Parathyroid adenoma (tissue), 2 donors: ENCODE data around the gene CDHR4.

ENCODE experiments used
- H2AFZ ChIP-seq: fragments of 300-600 bp; sonication (generic); one replicate; pipeline ENCODE4 v1.7.0; 2017; ENCODE audit warnings: antibody characterized with exemption, mild to moderate bottlenecking
- H3K27ac ChIP-seq: fragments of 300-600 bp; sonication (generic); one replicate; pipeline ENCODE4 v1.7.0; 2017
- H3K27me3 ChIP-seq: fragments of 300-600 bp; sonication (generic); one replicate; pipeline ENCODE4 v1.7.0; 2017; ENCODE audit warnings: low read length; ENCODE audit not compliant: control insufficient read depth, insufficient read depth
- H3K36me3 ChIP-seq: fragments of 300-600 bp; sonication (generic); one replicate; pipeline ENCODE4 v1.7.0; 2017; ENCODE audit warnings: low read length; ENCODE audit not compliant: control insufficient read depth, insufficient read depth
- H3K4me1 ChIP-seq: fragments of 300-600 bp; sonication (generic); one replicate; pipeline ENCODE4 v1.7.0; 2017; ENCODE audit warnings: control low read depth
- H3K4me2 ChIP-seq: fragments of 300-600 bp; sonication (generic); one replicate; pipeline ENCODE4 v1.7.0; 2017; ENCODE audit warnings: low read length
- H3K4me3 ChIP-seq: fragments of 300-600 bp; sonication (generic); one replicate; pipeline ENCODE4 v1.7.0; 2017; ENCODE audit warnings: low read depth, low read length
- H3K79me2 ChIP-seq: fragments of 300-600 bp; sonication (generic); one replicate; pipeline ENCODE4 v1.7.0; 2017; ENCODE audit warnings: control low read depth
- H3K9ac ChIP-seq: fragments of 300-600 bp; sonication (generic); one replicate; pipeline ENCODE4 v1.7.0; 2017; ENCODE audit warnings: mild to moderate bottlenecking
- H3K9me3 ChIP-seq: fragments of 300-600 bp; sonication (generic); one replicate; pipeline ENCODE4 v1.7.0; 2017; ENCODE audit warnings: low read length; ENCODE audit not compliant: control insufficient read depth
- CTCF ChIP-seq: fragments of 300-600 bp; sonication (generic); IDR thresholded peaks from one replicate; pipeline ENCODE4 v1.7.0; 2017; ENCODE audit warnings: antibody characterized with exemption, mild to moderate bottlenecking
- donor health status: primary hyperparathyroidism.

Gene CDHR4

DNA sequence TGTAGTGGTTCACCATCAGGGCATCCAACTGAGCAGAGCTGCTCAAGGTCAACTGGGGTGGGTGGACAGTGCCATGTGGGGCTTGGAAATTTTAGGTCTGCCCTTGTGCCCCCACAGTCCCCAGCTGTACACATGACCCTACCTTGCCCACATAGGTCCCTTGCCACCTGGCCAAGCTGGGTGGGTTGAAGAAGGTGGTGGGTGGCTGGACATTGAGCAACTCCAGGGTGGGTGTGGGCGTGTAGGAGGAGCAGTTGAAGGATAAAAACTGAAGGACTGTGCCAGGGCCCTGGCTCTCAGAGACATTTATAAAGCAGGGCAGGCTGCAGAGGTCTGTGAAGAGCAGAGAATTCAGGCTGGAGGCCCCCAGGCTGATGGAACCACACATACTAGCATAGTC lies 568 bp downstream of the CDHR4 start:
- no peaks in the 10 kb centered on the region for H3K9me3 ChIP-seq
- peaks cover 2% of the 10 kb centered on the region for H3K4me1 ChIP-seq
- H3K9ac ChIP-seq = no peak overlapping the region
- H3K27me3 ChIP-seq = no peaks in the 10 kb centered on the region
- H3K4me3 ChIP-seq = no peak overlapping the region
- no peaks in the 10 kb centered on the region for H3K36me3 ChIP-seq
- no peak overlapping the region for H3K4me2 ChIP-seq
- TF ChIP-seq CTCF = no peak
- H3K27ac ChIP-seq = no peak overlapping the region
- H3K79me2 ChIP-seq = no peaks in the 10 kb centered on the region
- no peak overlapping the region for H2AFZ ChIP-seq

DNA sequence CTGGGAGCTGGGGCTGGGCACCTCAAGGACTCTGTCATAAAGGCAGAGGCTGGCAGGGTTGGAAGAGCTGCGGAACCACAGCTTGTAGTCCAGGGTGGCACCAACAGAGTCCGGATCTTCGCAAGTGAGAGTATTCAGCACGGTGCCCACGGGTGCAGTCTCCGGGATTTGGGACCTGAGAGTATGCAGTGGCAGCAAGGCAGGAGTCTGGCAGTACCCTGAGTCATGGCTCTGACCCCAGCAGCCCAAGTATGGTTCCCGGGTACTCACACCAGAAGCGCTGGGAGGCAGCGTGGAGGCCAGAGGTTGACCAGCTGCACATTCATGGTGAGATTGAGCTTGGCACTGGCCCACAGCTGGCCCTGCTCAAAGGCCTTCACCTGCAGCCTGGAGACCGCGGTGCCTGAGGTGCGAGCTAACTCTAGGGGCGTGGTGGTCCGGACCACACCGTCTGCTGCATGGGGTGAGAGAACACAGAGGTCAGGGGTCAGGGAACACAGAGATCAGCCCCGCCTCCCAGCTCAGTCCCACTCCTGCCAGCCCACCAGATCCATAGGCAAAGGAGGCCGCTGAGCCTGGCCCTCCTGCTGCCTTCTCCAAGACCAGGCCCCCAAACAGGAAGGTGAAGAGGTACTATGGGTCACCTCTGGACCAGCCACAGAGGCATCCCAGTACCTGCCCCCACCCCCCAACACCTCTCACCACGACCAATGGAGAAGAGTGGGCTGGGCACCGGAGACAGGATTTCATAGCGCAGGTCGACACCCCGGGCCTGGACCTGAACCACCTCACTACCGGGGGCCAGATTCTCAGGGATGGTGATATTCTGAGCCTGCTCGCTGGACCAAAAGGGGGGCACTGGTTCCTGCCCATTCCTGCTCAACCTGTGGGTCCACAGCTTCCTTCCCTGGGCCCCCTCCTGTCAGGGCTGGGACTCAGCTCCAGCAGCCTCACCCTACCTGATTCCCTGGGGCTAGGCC lies 4.5 kb downstream of the CDHR4 start:
- Histone ChIP-seq H3K9ac (no peak overlapping the region), H3K79me2 (no peaks in the 10 kb centered on the region), H3K27me3 (no peaks in the 10 kb centered on the region), H3K4me1 (no peaks in the 10 kb centered on the region), H3K4me2 (no peak overlapping the region), H2AFZ (no peak overlapping the region), H3K4me3 (no peak overlapping the region), H3K27ac (no peak overlapping the region), H3K36me3 (no peaks in the 10 kb centered on the region), H3K9me3 (no peaks in the 10 kb centered on the region)
- TF ChIP-seq CTCF = no peak

GRCh38 chr3:49794431-49794830 lies 5.2 kb downstream of the CDHR4 start:
- H3K79me2 ChIP-seq = no peaks in the 10 kb centered on the region
- no peaks in the 10 kb centered on the region for H3K27me3 ChIP-seq
- no peaks in the 10 kb centered on the region for H3K9me3 ChIP-seq
- H2AFZ ChIP-seq = no peak overlapping the region
- no peak overlapping the region for H3K9ac ChIP-seq
- no peak overlapping the region for H3K4me2 ChIP-seq
- no peak overlapping the region for H3K27ac ChIP-seq
- no peak overlapping the region for H3K4me3 ChIP-seq
- H3K4me1 ChIP-seq = no peaks in the 10 kb centered on the region
- no peak for TF ChIP-seq CTCF
- H3K36me3 ChIP-seq = no peaks in the 10 kb centered on the region

GRCh38 chr3:49793486-49794085 lies 6.1 kb downstream of the CDHR4 start:
- no peaks in the 10 kb centered on the region for H3K27me3 ChIP-seq
- no peaks in the 10 kb centered on the region for H3K79me2 ChIP-seq
- H3K4me3 ChIP-seq = no peak overlapping the region
- H3K36me3 ChIP-seq = no peaks in the 10 kb centered on the region
- H3K27ac ChIP-seq = no peak overlapping the region
- H3K9me3 ChIP-seq = no peaks in the 10 kb centered on the region
- no peak overlapping the region for H3K9ac ChIP-seq
- H2AFZ ChIP-seq = no peak overlapping the region
- no peak overlapping the region for H3K4me2 ChIP-seq
- no peaks in the 10 kb centered on the region for H3K4me1 ChIP-seq
- no peak for TF ChIP-seq CTCF
